ENCODE data around the gene PARS2.

The PARS2 gene

GRCh38 chr1:54804471-54805132 is 40.3 kb upstream of the PARS2 start:
- Mint-ChIP-seq H3K27ac (no peak overlapping the region), H3K9me3 (ENCODE audit: low read depth) (no peaks in the 10 kb centered on the region), H3K27me3 (no peaks in the 10 kb centered on the region), H3K4me3 (no peak overlapping the region), H3K36me3 (no peaks in the 10 kb centered on the region), H3K4me1 (ENCODE audit: low read depth) (peaks cover 26% of the 10 kb centered on the region)

- H3K27ac Mint-ChIP-seq: no peak overlapping the region
- peaks cover 33% of the 10 kb centered on the region for H3K4me1 Mint-ChIP-seq (ENCODE audit: low read depth)
- no peaks in the 10 kb centered on the region for H3K27me3 Mint-ChIP-seq
- H3K36me3 Mint-ChIP-seq: no peaks in the 10 kb centered on the region
- no peak overlapping the region for H3K4me3 Mint-ChIP-seq
- no peaks in the 10 kb centered on the region for H3K9me3 Mint-ChIP-seq (ENCODE audit: low read depth)
These were observed 39.6 kb upstream of the PARS2 start for GRCh38 chr1:54803761-54804470.

GRCh38 chr1:54800899-54801759 is 36.8 kb upstream of the PARS2 start, which contains the start of gene TTC22:
TSS of gene TTC22 (minus strand) at chr1:54801323. CDS start at chr1:54801163, 160 bp downstream.
- no peaks in the 10 kb centered on the region for H3K27me3 Mint-ChIP-seq
- H3K9me3 Mint-ChIP-seq (ENCODE audit: low read depth): no peaks in the 10 kb centered on the region
- peaks cover 54% of the 10 kb centered on the region for H3K4me1 Mint-ChIP-seq (ENCODE audit: low read depth)
- H3K27ac Mint-ChIP-seq: peak within 1 kb of the TSS; percentile 70
- peak within 1 kb of the TSS; percentile 90 for H3K4me3 Mint-ChIP-seq
- no peaks in the 10 kb centered on the region for H3K36me3 Mint-ChIP-seq

GRCh38 chr1:54800041-54800898 is 35.9 kb upstream of the PARS2 start:
- no peaks in the 10 kb centered on the region for H3K27me3 Mint-ChIP-seq
- no peaks in the 10 kb centered on the region for H3K9me3 Mint-ChIP-seq (ENCODE audit: low read depth)
- H3K4me1 Mint-ChIP-seq (ENCODE audit: low read depth): peaks cover 54% of the 10 kb centered on the region
- peak overlapping the region; percentile 70 for H3K27ac Mint-ChIP-seq
- no peaks in the 10 kb centered on the region for H3K36me3 Mint-ChIP-seq
- H3K4me3 Mint-ChIP-seq: peak overlapping the region; percentile 90

GRCh38 chr1:54798769-54799641 is 34.7 kb upstream of the PARS2 start:
- Mint-ChIP-seq H3K36me3 (no peaks in the 10 kb centered on the region), H3K9me3 (ENCODE audit: low read depth) (no peaks in the 10 kb centered on the region), H3K4me1 (ENCODE audit: low read depth) (peaks cover 45% of the 10 kb centered on the region), H3K27me3 (no peaks in the 10 kb centered on the region), H3K4me3 (peak overlapping the region; percentile 89), H3K27ac (peak overlapping the region; percentile 70)

- Mint-ChIP-seq H3K27me3 (no peaks in the 10 kb centered on the region), H3K4me3 (no peak overlapping the region), H3K9me3 (ENCODE audit: low read depth) (no peaks in the 10 kb centered on the region), H3K36me3 (no peaks in the 10 kb centered on the region), H3K4me1 (ENCODE audit: low read depth) (peaks cover 45% of the 10 kb centered on the region), H3K27ac (peak overlapping the region; percentile 34)
These were observed 33.9 kb upstream of the PARS2 start for GRCh38 chr1:54798206-54798605.

GRCh38 chr1:54796902-54797301 is 32.6 kb upstream of the PARS2 start:
- Mint-ChIP-seq H3K27me3 (no peaks in the 10 kb centered on the region), H3K4me1 (ENCODE audit: low read depth) (peaks cover 42% of the 10 kb centered on the region), H3K9me3 (ENCODE audit: low read depth) (no peaks in the 10 kb centered on the region), H3K36me3 (no peaks in the 10 kb centered on the region), H3K4me3 (no peak overlapping the region), H3K27ac (no peak overlapping the region)

- Mint-ChIP-seq H3K9me3 (ENCODE audit: low read depth) (no peaks in the 10 kb centered on the region), H3K27ac (no peak overlapping the region), H3K27me3 (no peaks in the 10 kb centered on the region), H3K4me1 (ENCODE audit: low read depth) (peaks cover 35% of the 10 kb centered on the region), H3K36me3 (no peaks in the 10 kb centered on the region), H3K4me3 (no peak overlapping the region)
These were observed 31.6 kb upstream of the PARS2 start for GRCh38 chr1:54795841-54796468.

GRCh38 chr1:54795356-54795665 is 31.0 kb upstream of the PARS2 start:
- no peak overlapping the region for H3K27ac Mint-ChIP-seq
- no peaks in the 10 kb centered on the region for H3K36me3 Mint-ChIP-seq
- no peaks in the 10 kb centered on the region for H3K9me3 Mint-ChIP-seq (ENCODE audit: low read depth)
- H3K27me3 Mint-ChIP-seq: no peaks in the 10 kb centered on the region
- peaks cover 35% of the 10 kb centered on the region for H3K4me1 Mint-ChIP-seq (ENCODE audit: low read depth)
- no peak overlapping the region for H3K4me3 Mint-ChIP-seq

- Mint-ChIP-seq H3K9me3 (ENCODE audit: low read depth) (no peaks in the 10 kb centered on the region), H3K27me3 (no peaks in the 10 kb centered on the region), H3K4me1 (ENCODE audit: low read depth) (peaks cover 30% of the 10 kb centered on the region), H3K36me3 (no peaks in the 10 kb centered on the region), H3K4me3 (no peak overlapping the region), H3K27ac (no peak overlapping the region)
These were observed 30.4 kb upstream of the PARS2 start for GRCh38 chr1:54794451-54795355.

GRCh38 chr1:54792686-54793282 is 28.5 kb upstream of the PARS2 start:
- H3K27ac Mint-ChIP-seq: no peak overlapping the region
- H3K36me3 Mint-ChIP-seq: no peaks in the 10 kb centered on the region
- peaks cover 13% of the 10 kb centered on the region for H3K4me1 Mint-ChIP-seq (ENCODE audit: low read depth)
- no peaks in the 10 kb centered on the region for H3K27me3 Mint-ChIP-seq
- H3K9me3 Mint-ChIP-seq (ENCODE audit: low read depth): no peaks in the 10 kb centered on the region
- no peak overlapping the region for H3K4me3 Mint-ChIP-seq

- Mint-ChIP-seq H3K4me3 (no peak overlapping the region), H3K4me1 (ENCODE audit: low read depth) (peaks cover 7% of the 10 kb centered on the region), H3K27ac (no peak overlapping the region), H3K36me3 (no peaks in the 10 kb centered on the region), H3K9me3 (ENCODE audit: low read depth) (no peaks in the 10 kb centered on the region), H3K27me3 (no peaks in the 10 kb centered on the region)
These were observed 27.7 kb upstream of the PARS2 start for GRCh38 chr1:54791880-54792522.

Data from activated naive CD8-positive, alpha-beta T cell (primary cell).